H1 (cell line): ENCODE results near the gene PABPN1. TPM values are rescaled to one million over a fixed set of nuclear protein-coding genes. Genes with fewer than 3 reads are reported as not detected.

Experiments used
- BCL11A ChIP-seq, 2 experiments: IDR thresholded peaks; one replicate each; pipeline ENCODE4 v1.6.1; 2011; ENCODE audit warnings: low read depth in 2 of 2, low read length in 2 of 2, mild to moderate bottlenecking in 2 of 2
- CBX8 ChIP-seq: fragments of 300-800, 300-1000 bp; sonication (generic); IDR thresholded peaks from 2 replicates; pipeline ENCODE4 v1.7.1; 2016; ENCODE audit warnings: low read depth, low read length, borderline replicate concordance
- CEBPB ChIP-seq: IDR thresholded peaks from 2 replicates; pipeline ENCODE4 v1.6.1; 2012; ENCODE audit warnings: low read depth, low read length
- FOSL1 ChIP-seq: IDR thresholded peaks from 2 replicates; pipeline ENCODE4 v1.6.1; 2011; ENCODE audit warnings: mild to moderate bottlenecking, low read depth, low read length, moderate library complexity; ENCODE audit not compliant: insufficient read depth
- KDM5A ChIP-seq: fragments of 200-600 bp; IDR thresholded peaks from 2 replicates; pipeline ENCODE4 v1.7.1; 2012; ENCODE audit warnings: mild to moderate bottlenecking, low read length, inconsistent platforms, mixed read lengths
- POLR2A ChIP-seq, 2 experiments: IDR thresholded peaks; 1 replicate in 1 of 2; 2 replicates in 1 of 2; pipeline ENCODE4 v1.6.1; 2011; ENCODE audit warnings: low read depth in 2 of 2, low read length in 2 of 2, mild to moderate bottlenecking in 2 of 2; ENCODE audit errors: control extremely low read depth in 1 of 2
- RXRA ChIP-seq: IDR thresholded peaks from 2 replicates; pipeline ENCODE4 v1.6.1; 2011; ENCODE audit warnings: low read depth, mild to moderate bottlenecking, low read length, moderate library complexity; ENCODE audit not compliant: insufficient read depth
- SP2 ChIP-seq: IDR thresholded peaks from 2 replicates; pipeline ENCODE4 v1.6.1; 2012; ENCODE audit warnings: mild to moderate bottlenecking, low read length, inconsistent platforms
- TAF1 ChIP-seq: IDR thresholded peaks from 2 replicates; pipeline ENCODE4 v1.6.1; 2011; ENCODE audit warnings: mild to moderate bottlenecking, low read depth, low read length
- polyA plus RNA-seq, 7 experiments: library from polyadenylated mRNA; depleted of rRNA in 3 of 7; stranded (reverse) in 5 of 7; unstranded in 2 of 7; fragments of >200 nt in 5 of 7; fragments of 200-250 nt in 2 of 7; gene quantifications; 1 replicate in 5 of 7; 2 replicates in 1 of 7; 4 replicates in 1 of 7; pipeline versions ENCODE4 v1.2.1 to v1.2.3, GENCODE V29; 2011 to 2013; ENCODE audit warnings: missing spikeins in 2 of 7, mixed read lengths in 2 of 7
- total RNA-seq: library from RNA; stranded (reverse); fragmentation: NEBNext Ultra II Directional; extraction: Animal tissue kit (Norgen Biotek cat#: 25700); gene quantifications from 2 replicates; pipeline ENCODE4 v1.2.1, GENCODE V29; 2021
- TF ChIP-seq, protein P1 (sequence below): fragments of 300-600 bp; sonication (generic); IDR thresholded peaks from 2 replicates; pipeline ENCODE4 v1.7.1; 2012; ENCODE audit warnings: low read length, moderate library complexity, mild to moderate bottlenecking, inconsistent platforms; ENCODE audit not compliant: insufficient replicate concordance

PABPN1 gene
- total and polyA plus RNA-seq, 2 of the 8 experiments (the other 6 are each of a cell fraction or from before 2014, with no cell fraction given) = 300 to 331 TPM

DNA sequence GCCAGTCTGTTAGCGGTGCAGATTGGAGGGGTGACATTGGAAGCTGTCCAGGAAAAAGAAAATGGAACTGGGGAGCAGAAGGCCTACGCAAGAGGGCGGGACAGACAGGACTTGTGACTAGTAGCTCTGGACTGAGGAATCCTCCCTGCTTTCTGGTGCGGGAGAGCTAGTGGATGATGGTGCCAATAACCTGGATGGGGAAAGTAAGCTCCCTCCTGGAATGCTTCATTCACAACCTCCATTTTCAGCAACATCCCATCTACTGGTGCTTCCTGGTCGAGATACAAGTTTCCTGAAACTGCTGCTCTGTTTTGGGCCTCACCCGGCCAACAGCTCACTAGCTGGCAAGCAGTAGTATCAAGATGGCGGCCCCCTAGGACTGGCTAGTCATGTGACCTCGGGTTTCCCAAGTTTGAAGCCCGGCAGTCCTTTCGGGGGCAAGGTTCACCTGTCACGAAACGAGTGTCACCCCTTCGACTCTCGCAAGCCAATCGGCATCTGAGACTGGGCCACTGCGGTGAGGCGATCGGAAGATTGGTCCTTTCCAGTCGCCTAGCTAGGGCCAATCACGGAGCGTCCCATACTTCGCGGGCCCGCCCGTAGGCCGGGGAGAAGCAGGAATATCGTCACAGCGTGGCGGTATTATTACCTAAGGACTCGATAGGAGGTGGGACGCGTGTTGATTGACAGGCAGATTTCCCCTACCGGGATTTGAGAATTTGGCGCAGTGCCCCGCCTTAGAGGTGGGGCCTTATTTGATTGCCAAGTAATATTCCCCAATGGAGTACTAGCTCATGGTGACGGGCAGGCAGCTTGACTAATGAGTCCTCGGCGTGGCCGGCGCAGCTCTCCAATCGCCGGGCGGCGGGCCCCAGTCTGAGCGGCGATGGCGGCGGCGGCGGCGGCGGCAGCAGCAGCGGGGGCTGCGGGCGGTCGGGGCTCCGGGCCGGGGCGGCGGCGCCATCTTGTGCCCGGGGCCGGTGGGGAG, at the start of gene PABPN1 (continued):
- TF ChIP-seq, protein P1, sequence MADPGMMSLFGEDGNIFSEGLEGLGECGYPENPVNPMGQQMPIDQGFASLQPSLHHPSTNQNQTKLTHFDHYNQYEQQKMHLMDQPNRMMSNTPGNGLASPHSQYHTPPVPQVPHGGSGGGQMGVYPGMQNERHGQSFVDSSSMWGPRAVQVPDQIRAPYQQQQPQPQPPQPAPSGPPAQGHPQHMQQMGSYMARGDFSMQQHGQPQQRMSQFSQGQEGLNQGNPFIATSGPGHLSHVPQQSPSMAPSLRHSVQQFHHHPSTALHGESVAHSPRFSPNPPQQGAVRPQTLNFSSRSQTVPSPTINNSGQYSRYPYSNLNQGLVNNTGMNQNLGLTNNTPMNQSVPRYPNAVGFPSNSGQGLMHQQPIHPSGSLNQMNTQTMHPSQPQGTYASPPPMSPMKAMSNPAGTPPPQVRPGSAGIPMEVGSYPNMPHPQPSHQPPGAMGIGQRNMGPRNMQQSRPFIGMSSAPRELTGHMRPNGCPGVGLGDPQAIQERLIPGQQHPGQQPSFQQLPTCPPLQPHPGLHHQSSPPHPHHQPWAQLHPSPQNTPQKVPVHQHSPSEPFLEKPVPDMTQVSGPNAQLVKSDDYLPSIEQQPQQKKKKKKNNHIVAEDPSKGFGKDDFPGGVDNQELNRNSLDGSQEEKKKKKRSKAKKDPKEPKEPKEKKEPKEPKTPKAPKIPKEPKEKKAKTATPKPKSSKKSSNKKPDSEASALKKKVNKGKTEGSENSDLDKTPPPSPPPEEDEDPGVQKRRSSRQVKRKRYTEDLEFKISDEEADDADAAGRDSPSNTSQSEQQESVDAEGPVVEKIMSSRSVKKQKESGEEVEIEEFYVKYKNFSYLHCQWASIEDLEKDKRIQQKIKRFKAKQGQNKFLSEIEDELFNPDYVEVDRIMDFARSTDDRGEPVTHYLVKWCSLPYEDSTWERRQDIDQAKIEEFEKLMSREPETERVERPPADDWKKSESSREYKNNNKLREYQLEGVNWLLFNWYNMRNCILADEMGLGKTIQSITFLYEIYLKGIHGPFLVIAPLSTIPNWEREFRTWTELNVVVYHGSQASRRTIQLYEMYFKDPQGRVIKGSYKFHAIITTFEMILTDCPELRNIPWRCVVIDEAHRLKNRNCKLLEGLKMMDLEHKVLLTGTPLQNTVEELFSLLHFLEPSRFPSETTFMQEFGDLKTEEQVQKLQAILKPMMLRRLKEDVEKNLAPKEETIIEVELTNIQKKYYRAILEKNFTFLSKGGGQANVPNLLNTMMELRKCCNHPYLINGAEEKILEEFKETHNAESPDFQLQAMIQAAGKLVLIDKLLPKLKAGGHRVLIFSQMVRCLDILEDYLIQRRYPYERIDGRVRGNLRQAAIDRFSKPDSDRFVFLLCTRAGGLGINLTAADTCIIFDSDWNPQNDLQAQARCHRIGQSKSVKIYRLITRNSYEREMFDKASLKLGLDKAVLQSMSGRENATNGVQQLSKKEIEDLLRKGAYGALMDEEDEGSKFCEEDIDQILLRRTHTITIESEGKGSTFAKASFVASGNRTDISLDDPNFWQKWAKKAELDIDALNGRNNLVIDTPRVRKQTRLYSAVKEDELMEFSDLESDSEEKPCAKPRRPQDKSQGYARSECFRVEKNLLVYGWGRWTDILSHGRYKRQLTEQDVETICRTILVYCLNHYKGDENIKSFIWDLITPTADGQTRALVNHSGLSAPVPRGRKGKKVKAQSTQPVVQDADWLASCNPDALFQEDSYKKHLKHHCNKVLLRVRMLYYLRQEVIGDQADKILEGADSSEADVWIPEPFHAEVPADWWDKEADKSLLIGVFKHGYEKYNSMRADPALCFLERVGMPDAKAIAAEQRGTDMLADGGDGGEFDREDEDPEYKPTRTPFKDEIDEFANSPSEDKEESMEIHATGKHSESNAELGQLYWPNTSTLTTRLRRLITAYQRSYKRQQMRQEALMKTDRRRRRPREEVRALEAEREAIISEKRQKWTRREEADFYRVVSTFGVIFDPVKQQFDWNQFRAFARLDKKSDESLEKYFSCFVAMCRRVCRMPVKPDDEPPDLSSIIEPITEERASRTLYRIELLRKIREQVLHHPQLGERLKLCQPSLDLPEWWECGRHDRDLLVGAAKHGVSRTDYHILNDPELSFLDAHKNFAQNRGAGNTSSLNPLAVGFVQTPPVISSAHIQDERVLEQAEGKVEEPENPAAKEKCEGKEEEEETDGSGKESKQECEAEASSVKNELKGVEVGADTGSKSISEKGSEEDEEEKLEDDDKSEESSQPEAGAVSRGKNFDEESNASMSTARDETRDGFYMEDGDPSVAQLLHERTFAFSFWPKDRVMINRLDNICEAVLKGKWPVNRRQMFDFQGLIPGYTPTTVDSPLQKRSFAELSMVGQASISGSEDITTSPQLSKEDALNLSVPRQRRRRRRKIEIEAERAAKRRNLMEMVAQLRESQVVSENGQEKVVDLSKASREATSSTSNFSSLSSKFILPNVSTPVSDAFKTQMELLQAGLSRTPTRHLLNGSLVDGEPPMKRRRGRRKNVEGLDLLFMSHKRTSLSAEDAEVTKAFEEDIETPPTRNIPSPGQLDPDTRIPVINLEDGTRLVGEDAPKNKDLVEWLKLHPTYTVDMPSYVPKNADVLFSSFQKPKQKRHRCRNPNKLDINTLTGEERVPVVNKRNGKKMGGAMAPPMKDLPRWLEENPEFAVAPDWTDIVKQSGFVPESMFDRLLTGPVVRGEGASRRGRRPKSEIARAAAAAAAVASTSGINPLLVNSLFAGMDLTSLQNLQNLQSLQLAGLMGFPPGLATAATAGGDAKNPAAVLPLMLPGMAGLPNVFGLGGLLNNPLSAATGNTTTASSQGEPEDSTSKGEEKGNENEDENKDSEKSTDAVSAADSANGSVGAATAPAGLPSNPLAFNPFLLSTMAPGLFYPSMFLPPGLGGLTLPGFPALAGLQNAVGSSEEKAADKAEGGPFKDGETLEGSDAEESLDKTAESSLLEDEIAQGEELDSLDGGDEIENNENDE = no peak
- no peak for TF ChIP-seq FOSL1
- peak; percentile 81 to 94 for TF ChIP-seq POLR2A (IDR thresholded peaks at IDR 0.05; ENCODE audit: control extremely low read depth in 1 of 2, low read depth in 2 of 2, low read length in 2 of 2)
- TF ChIP-seq CEBPB = 0 out of 2 replicates have a peak, but pooled peaks have one; percentile 34
- TF ChIP-seq CBX8 = no peak
- peak; percentile 71 for TF ChIP-seq TAF1
- TF ChIP-seq SP2 = peak; percentile 93
- no peak for TF ChIP-seq RXRA
- TF ChIP-seq BCL11A (IDR thresholded peaks at IDR 0.05; ENCODE audit: low read depth in 2 of 2, low read length in 2 of 2) = no peak
- no peak for TF ChIP-seq KDM5A
